IMR-90 (cell line): ENCODE measurements around the gene RAB3C. TPM values are rescaled to one million over a fixed set of nuclear protein-coding genes. Genes with fewer than 3 reads are reported as not detected.

Source experiments
- ATAC-seq: fragments of 200-7000 bp; cut with Tn5 transposase; 2 replicates; pipeline ENCODE4 v1.9.1; 2020; ENCODE audit warnings: low read depth, mild to moderate bottlenecking, moderate library complexity
- BruUV-seq: library from RNA; stranded (reverse); fragments of 400-500 nt; replicated peaks from 2 replicates; lab custom pipeline; 2021; lab: Mats Ljungman, UMichigan
- CTCF ChIA-PET: fragments of 300-600 bp; formaldehyde crosslinking; extraction: SDS; loops from one replicate; lab custom pipeline; 2021; ENCODE audit warnings: antibody characterized with exemption; lab: Yijun Ruan, JAX
- POLR2A ChIA-PET: fragments of 300-600 bp; sonication (Branson Sonifier 250); formaldehyde crosslinking; loops from one replicate; lab custom pipeline; 2022; ENCODE audit warnings: antibody characterized with exemption; ENCODE audit not compliant: unreplicated experiment; lab: Charles Lee
- DNase-seq: peaks from one replicate; pipeline ENCODE4 v3.0.0; 2013
- H2AFZ ChIP-seq: replicated peaks from 2 replicates; pipeline ENCODE3; 2013; ENCODE audit warnings: low read length, mild to moderate bottlenecking; ENCODE audit not compliant: poor library complexity
- H2AK5ac ChIP-seq: 2 replicates; pipeline ENCODE4 v1.6.1; 2013; ENCODE audit warnings: low read depth, low read length, inconsistent platforms
- H2AK9ac ChIP-seq: replicated peaks from 2 replicates; pipeline ENCODE3; 2013; ENCODE audit warnings: mild to moderate bottlenecking, low read depth, low read length, moderate library complexity; ENCODE audit not compliant: poor library complexity
- H2BK120ac ChIP-seq: 2 replicates; pipeline ENCODE4 v1.6.1; 2013; ENCODE audit warnings: low read depth, low read length, inconsistent platforms
- H2BK15ac ChIP-seq: 3 replicates; pipeline ENCODE4 v1.6.1; 2013; ENCODE audit warnings: low read depth, low read length, inconsistent platforms
- H2BK20ac ChIP-seq: 2 replicates; pipeline ENCODE4 v1.6.1; 2013; ENCODE audit warnings: low read depth, mild to moderate bottlenecking, inconsistent platforms, low read length, moderate library complexity
- H2BK5ac ChIP-seq: 2 replicates; pipeline ENCODE4 v1.6.1; 2013; ENCODE audit warnings: mild to moderate bottlenecking, low read depth, low read length, inconsistent platforms; ENCODE audit not compliant: poor library complexity, severe bottlenecking
- H3K14ac ChIP-seq: replicated peaks from 2 replicates; pipeline ENCODE4 v1.6.1; 2013; ENCODE audit warnings: low read depth, low read length, inconsistent platforms
- H3K18ac ChIP-seq: 2 replicates; pipeline ENCODE4 v1.6.1; 2013; ENCODE audit warnings: low read depth, low read length, control low read depth
- H3K23ac ChIP-seq: 2 replicates; pipeline ENCODE4 v1.6.1; 2013; ENCODE audit warnings: low read depth, low read length, inconsistent platforms
- H3K27ac ChIP-seq: 2 replicates; pipeline ENCODE4 v1.5.1; 2013; ENCODE audit warnings: mild to moderate bottlenecking, control low read depth, low read length; ENCODE audit not compliant: insufficient read depth
- H3K27me3 ChIP-seq: 2 replicates; pipeline ENCODE4 v1.6.1; 2013; ENCODE audit warnings: low read length; ENCODE audit not compliant: control insufficient read depth, insufficient read depth
- H3K36me3 ChIP-seq: 2 replicates; pipeline ENCODE4 v1.6.1; 2013; ENCODE audit warnings: low read length, mixed read lengths; ENCODE audit not compliant: control insufficient read depth, insufficient read depth
- H3K4ac ChIP-seq: 2 replicates; pipeline ENCODE4 v1.6.1; 2013; ENCODE audit warnings: low read depth, low read length, inconsistent platforms
- H3K4me1 ChIP-seq: 2 replicates; pipeline ENCODE4 v1.6.1; 2013; ENCODE audit warnings: low read length, mixed read lengths; ENCODE audit not compliant: control insufficient read depth, insufficient read depth
- H3K4me2 ChIP-seq: 2 replicates; pipeline ENCODE4 v1.6.1; 2013; ENCODE audit warnings: low read depth, mild to moderate bottlenecking, control low read depth, low read length, moderate library complexity
- H3K4me3 ChIP-seq: 2 replicates; pipeline ENCODE4 v1.5.1; 2013; ENCODE audit warnings: low read depth, mild to moderate bottlenecking, control low read depth, low read length, moderate library complexity; ENCODE audit not compliant: insufficient read depth
- H3K56ac ChIP-seq: 2 replicates; pipeline ENCODE4 v1.6.1; 2013; ENCODE audit warnings: low read length, inconsistent platforms; ENCODE audit not compliant: insufficient read depth; ENCODE audit errors: extremely low read depth
- H3K79me1 ChIP-seq, 2 experiments: 2 replicates each; pipeline ENCODE4 v1.6.1; 2013; ENCODE audit warnings: low read length in 2 of 2, inconsistent platforms in 1 of 2, low read depth in 1 of 2
- H3K9ac ChIP-seq: 2 replicates; pipeline ENCODE4 v1.6.1; 2013; ENCODE audit warnings: low read depth, low read length, control low read depth
- H3K9me1 ChIP-seq: 2 replicates; pipeline ENCODE4 v1.6.1; 2013; ENCODE audit warnings: low read length, inconsistent platforms; ENCODE audit not compliant: insufficient read depth
- H3K9me3 ChIP-seq: 2 replicates; pipeline ENCODE4 v1.6.1; 2013; ENCODE audit warnings: low read length; ENCODE audit not compliant: control insufficient read depth, insufficient read depth
- H4K20me1 ChIP-seq: 2 replicates; pipeline ENCODE4 v1.6.1; 2013; ENCODE audit warnings: low read length, inconsistent platforms; ENCODE audit not compliant: insufficient read depth
- H4K5ac ChIP-seq: 2 replicates; pipeline ENCODE4 v1.6.1; 2013; ENCODE audit warnings: mild to moderate bottlenecking, low read depth, low read length, control low read depth
- H4K8ac ChIP-seq, 2 experiments: 2 replicates each; pipeline ENCODE4 v1.6.1; 2013; ENCODE audit warnings: low read depth in 2 of 2, low read length in 2 of 2, control low read depth in 1 of 2, inconsistent platforms in 1 of 2
- H4K91ac ChIP-seq: 2 replicates; pipeline ENCODE4 v1.6.1; 2013; ENCODE audit warnings: low read depth, low read length, inconsistent platforms; ENCODE audit not compliant: insufficient read depth
- BHLHE40 ChIP-seq: fragments of 150-350 bp; IDR thresholded peaks from 2 replicates; pipeline ENCODE4 v1.6.1; 2016; ENCODE audit warnings: mild to moderate bottlenecking, low read depth, low read length
- CHD1 ChIP-seq: IDR thresholded peaks from 2 replicates; pipeline ENCODE4 v1.6.1; 2012; ENCODE audit warnings: low read depth, low read length, improper control_type of control experiment
- CTCF ChIP-seq: conservative IDR thresholded peaks from 2 replicates; pipeline ENCODE4 v1.5.1; 2012; ENCODE audit warnings: mild to moderate bottlenecking, low read depth, low read length, improper control_type of control experiment
- ELK1 ChIP-seq: fragments of 150-350 bp; IDR thresholded peaks from 2 replicates; pipeline ENCODE4 v1.6.1; 2016; ENCODE audit warnings: low read depth, mild to moderate bottlenecking, low read length, moderate library complexity, borderline replicate concordance
- FOS ChIP-seq: fragments of 150-350 bp; IDR thresholded peaks from 2 replicates; pipeline ENCODE4 v1.6.1; 2016; ENCODE audit warnings: low read depth, low read length
- MAFK ChIP-seq: IDR thresholded peaks from 2 replicates; pipeline ENCODE4 v1.6.1; 2012; ENCODE audit warnings: low read depth, low read length, improper control_type of control experiment
- MAZ ChIP-seq: IDR thresholded peaks from 2 replicates; pipeline ENCODE4 v1.6.1; 2012; ENCODE audit warnings: low read depth, mild to moderate bottlenecking, low read length, improper control_type of control experiment, moderate library complexity, borderline replicate concordance
- NFE2L2 ChIP-seq: fragments of 150-350 bp; IDR thresholded peaks from 2 replicates; pipeline ENCODE4 v1.6.1; 2016; ENCODE audit warnings: low read depth, mild to moderate bottlenecking, low read length
- POLR2A ChIP-seq: IDR thresholded peaks from 2 replicates; pipeline ENCODE4 v1.6.1; 2012; ENCODE audit warnings: mild to moderate bottlenecking, low read depth, low read length
- RAD21 ChIP-seq: IDR thresholded peaks from 2 replicates; pipeline ENCODE4 v1.6.1; 2012; ENCODE audit warnings: low read length, improper control_type of control experiment
- RCOR1 ChIP-seq: IDR thresholded peaks from 2 replicates; pipeline ENCODE4 v1.6.1; 2012; ENCODE audit warnings: mild to moderate bottlenecking, low read length, improper control_type of control experiment; ENCODE audit not compliant: insufficient replicate concordance
- RFX5 ChIP-seq: IDR thresholded peaks from 2 replicates; pipeline ENCODE4 v1.8.0; 2012; ENCODE audit warnings: low read depth, mild to moderate bottlenecking, low read length, moderate library complexity
- USF2 ChIP-seq: fragments of 150-350 bp; IDR thresholded peaks from 2 replicates; pipeline ENCODE4 v1.6.1; 2017; ENCODE audit warnings: mild to moderate bottlenecking, antibody characterized with exemption, low read length, low read depth
- WGBS, 2 experiments: methylation state at CpG; one replicate each; pipeline versions ENCODE4 v1.1.5 to v1.1.7; 2013; ENCODE audit warnings: missing lambda C conversion rate in 2 of 2; ENCODE audit not compliant: insufficient read length in 1 of 2; ENCODE audit errors: extremely low coverage in 2 of 2; 5-methylcytosine and 5-hydroxymethylcytosine counted together
- dilution Hi-C: fragments of 300-500 bp; cut with HindIII; formaldehyde crosslinking; loops from one replicate; pipeline ENCODE4 v1.14.3; 2018; ENCODE audit warnings: low sequenced_read_pairs; ENCODE audit not compliant: unreplicated experiment
- in situ Hi-C: fragments of 300-500 bp; cut with MboI; formaldehyde crosslinking; loops from 3 replicates; pipeline ENCODE4 v1.14.3; 2019; ENCODE audit warnings: low sequenced_read_pairs, inconsistent platforms, mixed read lengths
- intact Hi-C: fragments of 100-400 bp; cut with micrococcal nuclease; formaldehyde crosslinking; loops from 2 replicates; pipeline ENCODE4 v1.10.0; 2022
- polyA plus RNA-seq, 3 experiments: library from polyadenylated mRNA; depleted of rRNA; stranded (reverse); fragments of >200 nt; gene quantifications; 2 replicates each; pipeline ENCODE4 v1.2.3, GENCODE V29; 2012; ENCODE audit warnings: low replicate concordance in 1 of 3
- total RNA-seq: library from RNA; depleted of rRNA; stranded (reverse); fragments of >200 nt; gene quantifications from 2 replicates; pipeline ENCODE4 v1.2.3, GENCODE V29; 2012

RAB3C gene
- total and polyA plus RNA-seq, 2 of the 4 experiments (the other 2 are of a cell fraction) = not detected

GRCh38 chr5:58641533-58641932 lies 58.7 kb downstream of the RAB3C start:
- no CpG with 5 or more reads among the region's 1 CpG for WGBS, 2 experiments
- no peak for ATAC-seq

More at GRCh38 chr5:58641533-58641932, 58.7 kb downstream of the RAB3C start:
- Histone ChIP-seq H3K9me1 (no peaks in the 10 kb centered on the region), H2AK9ac (no peak overlapping the region), H2BK20ac (no peak overlapping the region), H2BK120ac (no peak overlapping the region), H3K4me3 (no peak overlapping the region), H3K4me2 (no peak overlapping the region), H2AFZ (no peak overlapping the region), H4K91ac (no peak overlapping the region), H2BK15ac (no peak overlapping the region), H3K9me3 (no peaks in the 10 kb centered on the region), H3K79me1 (no peaks in the 10 kb centered on the region), H2AK5ac (no peak overlapping the region), H3K36me3 (no peaks in the 10 kb centered on the region), H3K27ac (no peak overlapping the region), H2BK5ac (no peak overlapping the region), H4K20me1 (no peaks in the 10 kb centered on the region), H3K14ac (no peak overlapping the region), H3K9ac (no peak overlapping the region), H3K56ac (no peak overlapping the region), H3K18ac (no peak overlapping the region), H3K23ac (no peak overlapping the region), H3K4ac (no peak overlapping the region), H4K5ac (no peak overlapping the region), H4K8ac (no peak overlapping the region), H3K27me3 (no peaks in the 10 kb centered on the region), H3K4me1 (no peaks in the 10 kb centered on the region)
- intact Hi-C loops = no loop called here
- TF ChIP-seq MAFK = no peak
- TF ChIP-seq FOS = no peak
- TF ChIP-seq POLR2A = no peak
- TF ChIP-seq RCOR1 = no peak
- no peak for TF ChIP-seq RAD21
- TF ChIP-seq NFE2L2 = no peak
- TF ChIP-seq USF2 = no peak
- TF ChIP-seq CHD1 = no peak
- TF ChIP-seq ELK1 = no peak
- no peak for TF ChIP-seq RFX5
- no peak for TF ChIP-seq MAZ
- TF ChIP-seq BHLHE40 = no peak
- TF ChIP-seq CTCF = no peak
- ChIA-PET POLR2A (no interaction called here), CTCF (no interaction called here)
- in situ Hi-C loops = no loop called here
- no peak for DNase-seq
- dilution Hi-C loops = no loop called here
- no TSS peak for BruUV-seq
